ENCODE measurements around the gene SLC38A10. TPM values are rescaled to one million over a fixed set of nuclear protein-coding genes. Genes with fewer than 3 reads are reported as not detected.

SLC38A10 gene
- total and polyA plus RNA-seq, 2 donors from 2014 or later, result 72.7 to 89.7 TPM

- Histone ChIP-seq H3K9me3 (ENCODE audit: control insufficient read depth in 2 of 3, insufficient read depth in 1 of 3, low read length in 3 of 3) (no peaks in the 10 kb centered on the region), H3K27ac (ENCODE audit: low read depth in 2 of 2, low read length in 2 of 2) (no peak overlapping the region), H3K4me3 (ENCODE audit: low read length in 3 of 3) (no peak overlapping the region), H3K4me1 (ENCODE audit: control insufficient read depth in 2 of 3, insufficient read depth in 2 of 3, low read depth in 1 of 3, low read length in 3 of 3) (no peaks in the 10 kb centered on the region), H3K9ac (ENCODE audit: low read length in 3 of 3) (no peak overlapping the region), H3K36me3 (ENCODE audit: control insufficient read depth in 2 of 3, insufficient read depth in 3 of 3, low read length in 3 of 3) (peaks cover 0 to 37% (median 20%) of the 10 kb centered on the region in 3 donors), H3K27me3 (ENCODE audit: control insufficient read depth, insufficient read depth, low read length) (no peaks in the 10 kb centered on the region)
- DNase-seq, result peak in 1 of 5 donors; percentile 66
- FAIRE-seq, result no peak
- TF ChIP-seq CTCF (IDR thresholded peaks at IDR 0.05; ENCODE audit: borderline replicate concordance, extremely low read depth, insufficient read depth), result no peak
- intact Hi-C loops (cut with DNase I), result no loop called here
Measured at GRCh38 chr17:81273698-81274470, 21.2 kb downstream of the SLC38A10 start.

GRCh38 chr17:81272616-81273015, 22.5 kb downstream of the SLC38A10 start:
- peak in 1 of 5 donors; percentile 33 for DNase-seq
- intact Hi-C loops (cut with DNase I), result no loop called here

GRCh38 chr17:81271226-81271625, 23.9 kb downstream of the SLC38A10 start:
- TF ChIP-seq CTCF (IDR thresholded peaks at IDR 0.05; ENCODE audit: borderline replicate concordance, extremely low read depth, insufficient read depth), result no peak
- no peak for FAIRE-seq
- DNase-seq, result no peak
- no peak overlapping the region for H3K4me3 ChIP-seq (ENCODE audit: low read length in 3 of 3)
- no peaks in the 10 kb centered on the region for H3K27me3 ChIP-seq (ENCODE audit: control insufficient read depth, insufficient read depth, low read length)
- H3K27ac ChIP-seq (ENCODE audit: low read depth in 2 of 2, low read length in 2 of 2), result no peak overlapping the region
- no peak overlapping the region for H3K9ac ChIP-seq (ENCODE audit: low read length in 3 of 3)
- H3K4me1 ChIP-seq (ENCODE audit: control insufficient read depth in 2 of 3, insufficient read depth in 2 of 3, low read depth in 1 of 3, low read length in 3 of 3), result no peaks in the 10 kb centered on the region
- intact Hi-C loops (cut with DNase I), result no loop called here
- peaks cover 0 to 37% (median 25%) of the 10 kb centered on the region in 3 donors for H3K36me3 ChIP-seq (ENCODE audit: control insufficient read depth in 2 of 3, insufficient read depth in 3 of 3, low read length in 3 of 3)
- no peaks in the 10 kb centered on the region for H3K9me3 ChIP-seq (ENCODE audit: control insufficient read depth in 2 of 3, insufficient read depth in 1 of 3, low read length in 3 of 3)

More at GRCh38 chr17:81272616-81273015, 22.5 kb downstream of the SLC38A10 start:
- no peak for FAIRE-seq
- H3K36me3 ChIP-seq (ENCODE audit: control insufficient read depth in 2 of 3, insufficient read depth in 3 of 3, low read length in 3 of 3), result peaks cover 0 to 37% (median 22%) of the 10 kb centered on the region in 3 donors
- no peak overlapping the region for H3K27ac ChIP-seq (ENCODE audit: low read depth in 2 of 2, low read length in 2 of 2)
- no peaks in the 10 kb centered on the region for H3K9me3 ChIP-seq (ENCODE audit: control insufficient read depth in 2 of 3, insufficient read depth in 1 of 3, low read length in 3 of 3)
- no peak overlapping the region for H3K9ac ChIP-seq (ENCODE audit: low read length in 3 of 3)
- H3K4me3 ChIP-seq (ENCODE audit: low read length in 3 of 3), result no peak overlapping the region
- TF ChIP-seq CTCF (IDR thresholded peaks at IDR 0.05; ENCODE audit: borderline replicate concordance, extremely low read depth, insufficient read depth), result no peak
- no peaks in the 10 kb centered on the region for H3K27me3 ChIP-seq (ENCODE audit: control insufficient read depth, insufficient read depth, low read length)
- no peaks in the 10 kb centered on the region for H3K4me1 ChIP-seq (ENCODE audit: control insufficient read depth in 2 of 3, insufficient read depth in 2 of 3, low read depth in 1 of 3, low read length in 3 of 3)

Data from kidney (tissue), 14 donors.